Superior temporal gyrus (tissue), 1 donor: Measurements from ENCODE around the gene PLAC9.
"Not testable (repeated sequence)": the region's sequence is repeated elsewhere in the genome, so short reads cannot be mapped to it uniquely, and the experiment has no call there.

Experiments used
- DNase-seq: peaks from one replicate; pipeline ENCODE4 v3.0.0-alpha.2; 2016; ENCODE audit errors: extremely low spot score

Gene PLAC9

DNA sequence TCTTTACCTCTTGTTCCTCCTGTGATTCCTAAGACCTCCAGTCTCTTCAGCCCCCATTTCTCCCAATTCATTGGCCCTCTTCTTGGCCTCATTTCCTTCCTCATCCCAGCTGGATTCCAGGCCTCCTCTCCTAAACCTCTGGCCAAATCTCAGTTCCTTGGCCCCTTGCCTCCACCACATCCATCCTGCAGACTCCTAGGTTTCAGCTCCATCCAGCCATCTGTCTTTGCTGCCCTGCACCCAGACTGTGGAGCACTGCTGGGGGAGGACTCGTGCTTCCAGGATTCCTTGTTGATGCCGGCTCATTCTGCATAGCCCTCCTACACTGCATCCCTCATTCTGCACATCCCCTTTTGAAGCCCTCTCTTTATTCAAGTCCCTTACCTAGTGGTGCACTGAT is 6.7 kb downstream of the PLAC9 start:
- DNase-seq, result no peak

DNA sequence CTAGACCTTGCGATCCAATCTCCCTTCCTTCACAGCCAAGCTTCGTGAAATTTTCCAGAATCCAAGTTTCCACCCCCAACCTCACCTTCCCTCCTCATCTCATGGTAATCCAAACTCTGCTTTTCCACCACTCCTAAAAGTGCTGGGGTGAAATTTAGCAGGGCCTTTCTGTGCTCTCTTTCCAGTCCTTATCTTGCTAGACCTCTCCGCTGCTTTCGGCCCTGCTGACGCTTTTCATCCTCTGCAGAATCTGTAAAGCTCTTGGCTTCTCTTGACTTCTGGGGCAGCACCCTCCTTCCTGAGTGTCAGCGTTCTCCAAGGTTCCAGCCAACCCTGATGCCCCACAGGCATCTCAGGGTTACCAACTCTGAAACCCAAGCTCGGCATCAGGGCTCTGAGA is 7.7 kb downstream of the PLAC9 start:
- no peak for DNase-seq

DNA sequence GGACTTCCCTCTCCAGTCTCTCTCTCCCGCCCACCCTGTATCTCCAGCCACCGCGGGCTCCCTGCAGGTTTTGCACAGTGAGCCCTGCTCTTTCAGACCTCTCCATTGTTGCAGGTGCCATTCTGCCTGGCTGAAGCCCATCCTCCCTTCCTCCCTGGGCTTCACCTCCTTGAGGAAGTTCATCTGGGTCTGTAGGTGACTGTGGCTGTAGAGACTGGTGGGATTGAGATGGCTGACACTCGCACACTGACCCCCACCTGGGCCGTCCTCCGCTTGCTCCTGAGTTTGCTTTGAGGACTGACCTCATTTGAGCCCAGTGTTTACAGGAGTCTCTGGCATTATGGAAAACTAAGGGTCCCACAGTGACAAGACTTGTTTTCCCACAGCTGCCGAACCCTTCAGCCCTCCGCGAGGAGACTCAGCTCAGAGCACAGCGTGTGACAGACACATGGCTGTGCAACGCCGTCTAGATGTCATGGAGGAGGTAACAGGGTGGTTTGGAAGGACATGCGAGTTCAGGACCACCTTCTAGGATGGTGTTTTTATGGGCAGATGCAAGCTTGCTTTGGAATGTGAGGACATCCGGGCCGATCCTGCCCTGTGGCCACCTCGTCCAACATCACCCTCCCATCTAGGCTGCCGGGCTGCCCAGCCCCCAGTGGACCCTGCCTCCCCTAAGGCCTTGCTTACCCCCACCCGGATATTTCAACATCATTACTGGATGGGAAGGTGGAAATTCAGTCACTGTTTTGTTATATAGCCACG is 9.3 kb downstream of the PLAC9 start:
- no peak for DNase-seq

DNA sequence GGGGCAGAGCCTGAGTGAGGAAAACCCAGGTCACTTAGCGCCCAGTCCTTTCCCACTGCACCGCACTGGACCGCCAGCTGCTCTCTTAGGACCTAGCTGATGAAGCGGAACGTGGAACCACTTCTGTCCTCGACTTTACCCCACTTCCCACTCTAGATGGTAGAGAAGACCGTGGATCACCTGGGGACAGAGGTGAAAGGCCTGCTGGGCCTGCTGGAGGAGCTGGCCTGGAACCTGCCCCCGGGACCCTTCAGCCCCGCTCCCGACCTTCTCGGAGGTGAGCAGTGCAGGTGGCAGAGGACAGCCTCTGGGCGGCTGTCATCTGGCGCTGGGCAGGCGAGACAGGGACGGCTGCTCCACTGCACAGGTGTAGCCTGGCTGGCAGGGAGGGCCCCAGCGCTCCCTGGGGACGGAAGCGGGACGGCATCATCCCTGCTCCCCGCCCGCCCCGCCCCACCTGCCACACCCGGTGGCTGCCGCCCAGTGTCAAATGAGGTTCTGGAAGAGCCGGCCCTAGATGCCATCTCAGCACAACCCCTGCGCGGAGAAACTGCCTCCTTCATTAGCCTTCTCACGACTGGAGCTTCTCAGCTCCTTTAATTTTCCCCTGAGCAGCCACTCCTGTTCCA is 11.7 kb downstream of the PLAC9 start:
- no peak for DNase-seq

DNA sequence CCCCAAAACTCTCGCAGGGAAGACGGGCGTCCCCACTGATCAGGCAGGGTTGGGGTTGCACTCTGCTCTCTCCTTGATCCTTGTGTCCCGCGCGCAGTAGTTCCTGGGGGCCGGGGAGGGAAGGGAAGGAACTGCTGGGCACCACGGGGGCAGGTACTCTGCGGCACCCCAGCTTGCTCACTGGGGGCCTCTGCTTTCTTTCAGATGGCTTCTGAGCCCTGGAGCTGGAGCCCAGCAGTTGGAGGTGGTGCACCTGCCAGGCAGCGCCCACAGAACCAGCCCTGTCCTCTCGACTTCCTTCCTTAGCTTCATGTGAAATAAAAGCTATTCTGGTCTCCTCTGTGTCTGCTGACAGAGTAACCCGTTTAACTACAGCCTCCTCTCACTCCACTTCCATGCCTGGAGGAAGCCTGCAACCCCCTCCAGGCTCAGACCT is 12.2 kb downstream of the PLAC9 start:
- no peak for DNase-seq

DNA sequence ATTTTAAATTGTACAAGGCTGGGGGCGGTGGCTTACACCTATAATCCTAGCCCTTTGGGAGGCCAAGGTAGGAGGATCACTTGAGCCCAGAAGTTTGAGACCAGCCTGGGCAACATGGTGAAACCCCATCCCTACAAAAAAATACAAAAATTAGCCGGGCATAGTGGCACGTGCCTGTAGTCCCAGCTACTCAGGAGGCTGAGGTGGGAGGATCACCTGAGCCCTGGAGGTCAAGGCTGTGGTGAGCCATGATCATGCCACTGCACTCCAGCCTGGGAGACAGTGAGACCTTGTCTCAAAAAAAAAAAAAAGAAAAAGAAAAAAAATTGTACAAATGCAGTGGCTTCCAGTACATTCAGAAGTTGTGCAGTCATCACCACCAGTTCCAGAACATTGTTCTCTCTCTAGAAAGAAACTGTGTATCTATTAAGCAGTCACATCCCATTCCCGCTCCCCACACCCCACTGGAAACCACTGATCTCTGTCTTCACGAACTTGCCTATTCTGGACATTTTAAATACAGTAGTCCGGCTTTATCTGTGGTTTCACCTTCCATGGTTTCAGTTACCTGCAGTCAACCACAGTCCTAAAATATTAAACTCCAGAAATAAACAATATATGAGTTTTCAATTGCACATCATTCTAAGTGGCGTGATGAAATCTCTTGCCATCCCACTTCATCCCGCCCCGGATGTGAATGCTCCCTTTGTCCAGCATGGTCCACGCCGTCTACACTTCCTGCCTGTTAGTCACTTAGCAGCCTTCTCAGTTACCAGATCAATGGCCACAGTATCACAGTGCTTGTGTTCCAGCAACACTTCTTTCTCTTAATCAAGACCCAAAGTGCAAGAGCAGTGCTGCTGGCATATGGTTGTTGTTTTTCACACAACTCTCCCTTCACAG is 13.1 kb downstream of the PLAC9 start:
- DNase-seq, result not testable (repeated sequence)

DNA sequence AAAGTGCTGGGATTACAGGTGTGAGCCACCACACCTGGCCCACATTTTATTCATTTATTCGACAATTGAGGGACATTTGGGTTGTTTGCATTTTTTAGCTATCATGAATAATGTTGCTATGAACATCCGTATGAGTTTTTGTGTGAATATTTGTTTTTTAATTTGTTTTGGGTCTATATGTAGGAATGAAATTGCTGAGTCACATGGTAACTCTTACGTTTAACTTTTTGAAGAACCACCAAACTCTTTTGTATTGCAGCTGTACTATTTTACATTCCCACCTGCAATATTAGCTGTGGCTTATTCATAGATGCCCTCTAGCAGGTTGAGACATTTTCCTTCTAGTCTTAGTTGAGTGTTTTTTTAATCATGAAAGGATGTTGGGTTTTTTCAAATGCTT is 14.4 kb downstream of the PLAC9 start:
- no peak for DNase-seq

DNA sequence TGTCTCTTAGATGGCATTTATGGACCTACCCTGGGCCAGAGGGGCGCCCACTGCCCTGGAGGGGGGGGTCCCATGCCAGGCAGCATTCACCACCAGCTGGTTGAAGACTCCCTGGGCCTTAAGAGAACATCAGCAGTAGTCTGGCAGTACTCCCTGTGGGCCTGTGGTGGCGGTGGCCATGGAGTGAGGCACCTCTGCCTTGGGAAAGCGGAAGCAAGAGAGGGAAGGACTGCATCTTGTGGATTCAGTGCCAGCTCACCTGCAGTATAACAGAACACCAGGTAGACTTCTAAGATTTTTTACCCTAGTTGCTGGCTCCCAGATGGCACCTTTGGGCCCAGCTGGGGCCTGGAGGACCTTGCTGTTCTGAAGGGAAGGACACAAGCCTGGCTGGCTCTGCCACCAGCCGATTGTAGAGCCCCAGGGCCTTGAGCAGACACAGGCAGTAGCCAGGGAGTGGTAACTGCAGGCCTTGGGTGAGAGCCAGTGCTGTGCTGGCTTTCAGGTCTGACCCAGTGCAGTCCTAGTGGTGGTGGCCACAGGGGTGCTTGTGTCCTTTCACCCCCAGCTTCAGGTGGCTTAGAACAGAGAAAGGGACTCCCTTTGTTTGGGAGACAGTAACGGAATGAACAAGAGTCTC is 15.8 kb downstream of the PLAC9 start:
- DNase-seq, result no peak

DNA sequence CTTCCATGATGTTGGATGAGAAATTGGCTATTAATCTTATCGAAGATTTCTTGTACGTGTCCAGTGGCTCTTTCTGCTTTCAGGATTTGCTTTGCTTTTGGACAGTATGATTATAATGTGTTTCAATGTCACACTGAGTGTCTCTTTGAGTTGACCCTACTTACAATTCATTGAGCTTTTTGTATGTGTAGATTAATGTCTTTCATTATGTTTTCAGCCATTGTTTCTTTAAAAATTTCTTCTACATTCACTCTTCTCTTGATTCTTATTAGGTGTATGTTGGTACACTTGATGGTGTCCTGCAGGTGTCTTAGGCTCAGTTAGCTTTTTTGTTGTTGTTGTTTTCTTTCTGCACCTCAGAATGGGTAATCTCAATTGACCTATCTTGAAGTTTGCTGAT is 16.6 kb downstream of the PLAC9 start:
- DNase-seq, result no peak

DNA sequence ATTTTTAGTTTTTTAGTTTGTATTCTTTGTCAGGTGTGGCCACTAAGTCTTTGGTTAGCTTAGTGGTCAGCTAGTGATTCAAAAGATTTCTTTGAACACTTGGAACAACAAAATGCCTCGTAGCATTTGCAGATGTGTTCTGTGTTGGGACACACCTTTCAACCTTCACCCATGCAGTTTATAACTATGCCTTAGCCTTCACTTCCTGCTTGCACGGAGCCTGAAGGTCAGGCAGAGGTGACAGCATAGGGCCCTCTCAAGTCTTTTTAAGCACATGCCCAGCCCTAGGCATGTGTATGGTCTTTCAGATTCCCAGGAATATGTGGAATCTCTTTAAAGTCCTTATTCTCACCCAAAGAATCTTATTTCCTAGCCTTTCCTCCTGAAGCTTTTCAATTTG is 17.6 kb downstream of the PLAC9 start:
- no peak for DNase-seq

DNA sequence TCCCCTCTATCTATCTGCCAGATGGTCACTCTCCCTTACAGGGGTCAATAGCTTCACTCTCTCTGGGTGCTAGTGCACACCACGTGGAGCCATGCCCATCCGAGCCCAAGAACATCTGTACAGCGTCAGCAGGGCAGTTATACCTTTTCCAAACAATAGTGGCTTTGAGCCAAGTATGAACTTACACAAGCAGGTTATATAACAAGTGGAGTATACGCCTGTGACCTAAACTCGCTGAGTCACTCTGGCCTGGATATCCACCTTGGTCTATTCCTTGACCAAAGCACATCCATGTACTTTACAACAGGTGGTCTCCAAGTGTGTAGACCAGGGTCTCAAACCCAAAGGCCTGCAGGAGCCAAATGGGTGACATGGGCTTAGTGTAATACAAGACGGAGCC is 20.3 kb downstream of the PLAC9 start:
- no peak for DNase-seq

DNA sequence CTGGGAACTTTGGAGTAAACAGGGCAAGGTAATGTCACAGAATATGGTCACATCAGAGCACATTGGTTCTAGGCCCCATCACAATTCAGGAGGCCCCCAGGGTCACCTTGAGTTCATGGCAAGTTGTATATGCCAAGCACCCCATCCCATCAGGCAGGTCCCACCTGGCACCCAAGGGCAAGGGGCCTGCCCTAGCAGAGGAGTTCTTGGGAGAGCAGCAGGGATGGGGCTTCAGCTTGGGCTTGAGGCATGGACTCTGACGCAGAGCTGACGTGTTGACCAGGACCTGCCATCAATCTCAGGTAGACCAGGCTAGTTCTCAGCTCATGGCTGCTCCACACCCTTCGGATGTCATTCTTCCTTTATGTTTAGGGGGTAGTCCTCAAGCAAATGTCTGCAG is 20.9 kb downstream of the PLAC9 start:
- no peak for DNase-seq

DNA sequence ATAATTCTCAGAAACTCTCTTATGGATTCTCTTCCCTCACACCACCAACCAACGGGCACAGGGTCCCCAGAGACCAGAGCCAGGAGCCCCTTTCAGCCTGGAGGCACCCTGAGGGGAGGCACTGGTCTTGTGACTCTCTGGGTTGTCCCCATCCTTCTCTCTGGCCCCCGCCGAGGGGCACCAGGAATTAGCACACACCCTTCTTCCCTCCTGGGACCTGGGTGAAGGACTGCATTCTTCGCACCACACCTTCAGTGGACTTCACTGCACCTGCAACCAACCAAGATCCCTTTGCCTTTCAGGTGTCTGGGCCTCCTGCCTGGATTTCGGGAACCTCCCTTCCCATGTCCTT is 22.1 kb downstream of the PLAC9 start:
- DNase-seq, result no peak

DNA sequence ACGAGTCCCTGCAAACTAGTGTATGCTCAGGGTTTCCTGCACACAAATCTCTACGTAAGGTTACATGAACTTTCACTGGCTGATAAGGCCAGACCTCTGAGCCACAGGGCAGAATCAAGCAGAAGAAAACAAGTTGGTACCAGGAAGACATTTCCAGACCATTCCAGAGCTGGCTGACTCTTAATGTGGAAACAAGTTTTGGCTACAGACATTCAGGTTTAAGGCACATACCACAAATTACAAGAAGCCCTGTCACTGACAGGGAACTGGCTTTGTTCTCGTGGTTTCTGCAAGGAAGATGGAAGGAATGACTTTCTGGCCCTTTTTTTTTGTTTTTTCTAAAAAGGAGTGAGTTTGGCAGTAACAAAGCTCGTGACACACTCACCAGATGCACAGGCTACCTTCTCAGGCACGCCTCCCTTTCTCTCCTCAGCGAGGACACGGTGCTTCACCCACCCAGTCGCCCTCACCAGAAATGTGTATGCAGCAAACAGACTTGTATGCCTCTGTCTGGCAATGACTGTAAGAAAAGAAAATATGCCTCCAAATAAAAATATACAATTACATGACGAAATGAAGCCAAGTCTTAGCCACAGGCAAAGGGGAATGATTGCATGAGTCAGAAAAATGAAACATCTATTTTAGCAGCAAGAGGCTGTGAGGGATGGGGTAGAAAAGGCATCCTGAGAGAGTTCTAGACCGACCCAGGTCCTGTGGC is 22.6 kb downstream of the PLAC9 start:
- peak; percentile 53 for DNase-seq

DNA sequence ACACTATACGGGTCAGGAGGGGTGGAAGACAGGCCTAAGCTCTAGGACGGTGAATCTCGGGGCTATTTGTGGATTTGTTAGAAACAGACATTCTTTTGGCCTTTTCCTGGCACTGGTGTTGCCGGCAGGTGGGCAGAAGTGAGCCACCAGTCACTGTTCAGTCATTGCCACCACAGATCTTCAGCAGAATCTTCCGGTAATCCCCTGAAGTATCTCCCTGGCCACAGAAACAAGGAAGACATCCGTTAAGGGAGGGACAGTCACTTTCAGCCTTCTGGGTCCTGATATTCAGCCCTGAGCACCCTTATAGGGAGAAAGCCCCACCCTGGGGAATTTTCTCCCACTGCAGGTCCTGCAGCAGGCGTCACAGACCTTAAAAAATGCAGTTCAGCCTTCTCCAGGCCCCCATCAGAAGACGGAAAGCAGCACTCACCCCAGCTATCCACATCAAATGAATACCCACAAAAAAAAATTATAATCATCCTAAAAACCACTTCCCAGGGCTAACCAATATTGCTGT is 23.2 kb downstream of the PLAC9 start:
- no peak for DNase-seq

DNA sequence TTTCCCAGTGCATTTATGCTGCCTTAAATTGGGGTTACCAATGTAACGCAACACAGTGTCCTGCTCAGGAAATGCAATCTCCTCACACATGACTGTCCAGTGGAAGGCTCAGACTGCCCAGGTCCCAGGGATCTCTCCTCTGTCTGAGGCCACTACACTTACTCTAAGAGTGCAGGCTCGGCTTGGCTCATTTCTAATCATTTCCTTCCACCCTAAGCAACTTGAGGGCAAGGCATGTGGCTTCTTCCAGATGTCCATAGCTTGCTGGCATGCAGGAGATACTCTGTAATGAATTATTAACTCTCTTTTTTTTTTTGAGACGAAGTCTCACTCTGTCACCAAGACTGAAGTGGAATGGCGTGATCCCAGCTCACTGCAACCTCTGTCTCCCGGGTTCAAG is 23.7 kb downstream of the PLAC9 start:
- no peak for DNase-seq

DNA sequence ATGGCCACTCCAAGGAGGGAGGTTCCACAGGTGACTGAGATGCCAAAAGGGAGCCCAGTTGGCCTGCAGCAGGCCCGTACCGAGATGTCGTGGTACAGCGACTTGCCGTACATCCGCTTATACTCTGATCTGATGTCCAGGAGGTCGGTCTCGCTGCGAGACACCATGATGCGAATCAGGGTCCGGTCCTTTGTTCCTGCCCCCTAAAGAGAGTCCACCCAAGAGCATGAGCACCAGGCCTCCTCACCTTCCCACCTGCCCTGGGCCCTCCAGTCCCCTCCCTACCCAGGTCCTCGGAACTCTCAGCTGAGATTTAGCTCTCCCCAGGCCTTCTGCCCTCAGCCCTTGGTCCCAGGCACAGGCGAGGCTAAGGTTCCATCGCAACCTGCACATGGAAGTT is 25.0 kb downstream of the PLAC9 start:
- DNase-seq, result no peak

DNA sequence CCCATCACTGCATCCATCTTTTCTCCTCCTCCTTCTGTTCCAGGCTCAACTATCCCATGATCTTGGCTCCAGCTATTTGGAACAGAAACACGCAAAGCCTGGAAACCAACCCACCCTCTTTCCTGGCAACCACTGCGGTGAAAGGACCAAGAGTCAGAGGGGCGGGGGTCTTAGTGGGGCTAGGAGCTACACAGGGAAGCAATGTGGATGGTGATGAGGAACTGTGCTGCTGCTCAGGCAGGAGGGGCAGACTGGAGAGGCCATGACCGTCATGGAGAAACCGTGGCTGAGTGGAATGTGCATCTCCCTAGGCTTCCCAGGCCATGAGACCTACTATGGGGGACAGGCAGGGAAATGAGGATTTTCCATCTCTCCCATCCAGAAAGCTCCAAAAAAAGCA is 25.6 kb downstream of the PLAC9 start:
- no peak for DNase-seq

DNA sequence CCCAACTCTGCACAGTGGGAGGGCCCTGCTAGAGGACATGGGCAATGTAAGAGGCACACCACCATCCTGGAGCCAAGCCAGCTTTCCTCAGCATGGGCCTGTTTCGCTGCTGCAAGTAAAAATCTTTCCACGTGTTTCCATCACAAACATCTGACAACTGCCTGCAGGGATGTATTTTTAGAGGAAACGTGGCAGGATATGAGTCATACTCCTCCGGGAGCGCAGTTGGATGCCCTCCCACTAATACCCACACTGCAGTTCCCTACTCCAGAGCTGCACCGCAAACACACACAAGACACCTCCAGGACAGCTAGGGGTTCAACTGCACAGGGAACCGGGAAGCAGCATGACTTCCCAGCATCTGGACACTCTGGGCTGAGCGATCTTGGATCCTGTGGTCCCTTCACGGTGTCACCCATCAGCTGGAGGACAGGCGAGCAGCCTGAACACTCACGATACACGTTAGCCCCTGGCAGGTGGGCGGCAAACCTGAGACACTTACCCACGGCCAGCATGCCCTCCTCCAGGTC is 26.1 kb downstream of the PLAC9 start:
- DNase-seq, result peak; percentile 76

DNA sequence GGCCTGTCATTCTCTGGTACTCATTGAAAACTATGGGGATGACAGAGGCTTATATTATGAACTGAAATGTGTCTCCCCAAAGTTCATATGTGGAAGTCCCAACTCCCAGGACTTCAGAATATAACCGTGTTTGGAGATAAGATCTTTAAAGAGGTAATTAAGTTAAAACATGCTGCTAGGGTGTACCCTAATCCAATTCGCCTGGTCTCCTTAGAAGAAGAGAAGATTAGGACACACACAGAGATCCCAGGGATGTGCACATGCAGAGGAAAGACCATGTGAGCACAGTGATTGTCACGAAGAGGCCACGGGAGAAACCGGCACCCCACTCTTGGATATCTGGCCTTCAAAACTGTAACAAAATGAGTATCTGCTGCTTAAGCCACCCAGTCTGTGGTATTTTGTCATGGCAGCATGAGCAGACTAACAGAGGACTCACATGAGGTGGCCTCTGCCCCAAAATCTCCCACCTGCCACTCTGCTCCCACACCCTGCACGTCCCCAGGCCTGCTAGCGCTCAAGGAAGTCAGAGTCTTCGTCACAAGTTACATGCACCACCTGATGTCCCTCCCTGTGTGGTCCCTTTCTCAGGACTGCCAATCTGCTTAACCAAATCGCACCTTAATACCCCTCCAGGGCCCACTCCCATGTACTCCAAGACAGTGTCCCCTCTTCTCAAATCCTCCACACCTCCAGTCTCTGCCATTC is 26.8 kb downstream of the PLAC9 start:
- DNase-seq, result no peak
